Psoas muscle (tissue), 8 donors: ENCODE data around the gene DPF1. TPM values are rescaled to one million over a fixed set of nuclear protein-coding genes. Genes with fewer than 3 reads are reported as not detected.

Experiments
- ATAC-seq, 4 donors: fragments of 200-7000 bp; cut with Tn5 transposase; one replicate each; pipeline ENCODE4 v1.9.1; 2020; ENCODE audit warnings: moderate library complexity in 3 of 4, mild to moderate bottlenecking in 2 of 4
- DNase-seq, 2 donors: peaks; one replicate each; pipeline ENCODE4 v3.0.0-alpha.2; 2020
- H3K27ac ChIP-seq: fragments of 200-600 bp; one replicate; pipeline ENCODE4 v1.8.0; 2022
- H3K27me3 ChIP-seq, 3 donors: fragments of 200-600 bp in 1 of 3; one replicate each; pipeline versions ENCODE4 v1.6.1 to v1.8.0; 2013 to 2022; ENCODE audit warnings: low read length in 2 of 3, mild to moderate bottlenecking in 2 of 3, moderate library complexity in 1 of 3; ENCODE audit not compliant: insufficient read depth in 3 of 3
- H3K36me3 ChIP-seq, 2 donors: fragments of 200-600 bp in 1 of 2; one replicate each; pipeline versions ENCODE4 v1.6.1 to v1.8.0; 2013 to 2022; ENCODE audit warnings: low read depth in 1 of 2, mild to moderate bottlenecking in 1 of 2, moderate library complexity in 1 of 2; ENCODE audit not compliant: insufficient read depth in 1 of 2
- H3K4me1 ChIP-seq: fragments of 200-600 bp; one replicate; pipeline ENCODE4 v1.8.0; 2022
- H3K4me3 ChIP-seq: fragments of 200-600 bp; one replicate; pipeline ENCODE4 v1.8.0; 2022; ENCODE audit warnings: mild to moderate bottlenecking
- H3K9me3 ChIP-seq: fragments of 200-600 bp; one replicate; pipeline ENCODE4 v1.8.0; 2022
- WGBS, 3 donors: extraction: QIAGEN DNeasy Blood & Tissue Kit; methylation state at CpG; one replicate each; pipeline versions ENCODE4 v1.1.6 to v1.1.7; 2013; 5-methylcytosine and 5-hydroxymethylcytosine counted together
- intact Hi-C, 2 donors: fragments of 100-400 bp; cut with DNase I; formaldehyde crosslinking; loops; one replicate each; pipeline versions ENCODE4 v1.11.0 to v1.14.2; 2022
- polyA plus RNA-seq, 3 donors: library from polyadenylated mRNA; stranded (reverse); fragments of 200-250 nt; gene quantifications; one replicate each; pipeline ENCODE4 v1.2.3, GENCODE V29; 2013
- total RNA-seq, 4 donors: library from RNA; stranded (reverse); fragmentation: NEBNext Ultra II Directional in 2 of 4; extraction: Animal tissue kit (Norgen Biotek cat#: 25700) in 2 of 4; gene quantifications; one replicate each; pipeline versions ENCODE4 v1.2.1 to v1.2.4, GENCODE V29; 2021 to 2023
- TF ChIP-seq, protein P1 (sequence below): fragments of 200-600 bp; IDR thresholded peaks from one replicate; pipeline ENCODE4 v1.8.0; 2022; ENCODE audit warnings: antibody characterized with exemption
- donor health status: healthy with polysubstance abuse.
- donor health status: DM: no; HTN: no; CAD: no; lungs with moderate emphysema.
- donor health status: Bipolar disorder and iron deficiency.
- donor health status: healthy.
- donor health status: DM: yes; HTN: yes; CAD: no.
- donor health status: DM: no; HTN: no; CAD: no.
- donor health status: DM: no; HTN: no; CAD: no.
- donor health status: DM: yes; HTN: yes; CAD: no.

Gene DPF1
- total and polyA plus RNA-seq, 7 donors, result 0.07 to 0.17 (median 0.16) TPM; not detected in 4

DNA sequence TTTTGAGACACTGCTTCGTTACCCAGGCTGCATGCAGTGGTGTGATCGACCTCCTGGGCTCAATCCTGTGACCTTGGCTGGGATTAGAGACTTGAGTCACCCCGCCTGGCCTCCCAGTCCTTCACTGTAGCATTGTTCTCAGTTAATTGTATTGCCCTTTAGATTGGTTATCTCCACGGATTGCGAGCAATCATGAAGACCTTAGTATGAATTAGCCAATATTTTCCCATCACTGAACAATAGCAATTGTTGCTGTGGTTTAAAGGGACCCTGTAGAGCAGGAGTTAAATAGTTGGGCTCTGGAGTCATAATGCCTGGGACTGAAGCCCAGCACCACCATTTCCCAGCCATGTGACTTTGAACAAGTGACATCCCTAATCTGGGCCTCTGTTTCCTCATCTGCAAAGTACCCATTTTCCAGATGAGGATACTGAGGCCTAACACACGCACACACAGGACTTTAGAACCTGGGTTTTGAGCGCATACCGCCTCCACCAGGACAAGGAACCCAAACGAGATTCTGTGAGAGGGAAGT lies 23.8 kb upstream of the DPF1 start:
- Histone ChIP-seq H3K27me3 (peaks cover 0 to 12% (median 6%) of the 10 kb centered on the region in 3 donors), H3K36me3 (no peaks in the 10 kb centered on the region), H3K27ac (peak overlapping the region; percentile 9), H3K9me3 (no peaks in the 10 kb centered on the region), H3K4me3 (no peak overlapping the region), H3K4me1 (no peaks in the 10 kb centered on the region)
- TF ChIP-seq, protein P1, sequence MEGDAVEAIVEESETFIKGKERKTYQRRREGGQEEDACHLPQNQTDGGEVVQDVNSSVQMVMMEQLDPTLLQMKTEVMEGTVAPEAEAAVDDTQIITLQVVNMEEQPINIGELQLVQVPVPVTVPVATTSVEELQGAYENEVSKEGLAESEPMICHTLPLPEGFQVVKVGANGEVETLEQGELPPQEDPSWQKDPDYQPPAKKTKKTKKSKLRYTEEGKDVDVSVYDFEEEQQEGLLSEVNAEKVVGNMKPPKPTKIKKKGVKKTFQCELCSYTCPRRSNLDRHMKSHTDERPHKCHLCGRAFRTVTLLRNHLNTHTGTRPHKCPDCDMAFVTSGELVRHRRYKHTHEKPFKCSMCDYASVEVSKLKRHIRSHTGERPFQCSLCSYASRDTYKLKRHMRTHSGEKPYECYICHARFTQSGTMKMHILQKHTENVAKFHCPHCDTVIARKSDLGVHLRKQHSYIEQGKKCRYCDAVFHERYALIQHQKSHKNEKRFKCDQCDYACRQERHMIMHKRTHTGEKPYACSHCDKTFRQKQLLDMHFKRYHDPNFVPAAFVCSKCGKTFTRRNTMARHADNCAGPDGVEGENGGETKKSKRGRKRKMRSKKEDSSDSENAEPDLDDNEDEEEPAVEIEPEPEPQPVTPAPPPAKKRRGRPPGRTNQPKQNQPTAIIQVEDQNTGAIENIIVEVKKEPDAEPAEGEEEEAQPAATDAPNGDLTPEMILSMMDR, result no peak
- ATAC-seq, result no peak
- no peak for DNase-seq
- 72 to 75% (median 74%) methylated on average over 9 of the region's 9 CpGs for WGBS, 3 donors
- intact Hi-C loops, result no loop called here

DNA sequence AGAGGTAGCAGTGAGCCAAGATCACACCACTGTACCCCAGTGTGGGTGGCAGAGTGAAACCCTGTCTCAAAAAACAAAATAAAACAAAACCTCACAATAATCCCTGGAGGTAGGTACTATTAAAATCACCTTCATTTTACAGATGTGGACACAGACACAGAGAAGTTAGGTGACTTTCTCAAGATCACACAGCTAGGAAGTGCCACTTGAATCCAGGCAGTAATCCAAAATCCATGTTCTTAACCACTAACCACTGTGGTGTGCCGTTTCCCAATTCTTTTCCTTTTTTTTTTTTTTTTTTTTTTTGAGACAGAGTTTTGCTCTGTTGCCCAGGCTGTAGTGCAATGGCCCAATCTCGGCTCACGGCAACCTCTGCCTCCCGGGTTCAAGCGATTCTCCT lies 23.1 kb upstream of the DPF1 start:
- ATAC-seq (no peak), DNase-seq (no peak)
- H3K9me3 ChIP-seq, result no peaks in the 10 kb centered on the region
- H3K27ac ChIP-seq, result no peak overlapping the region
- H3K4me1 ChIP-seq, result no peaks in the 10 kb centered on the region
- 70 to 75% (median 75%) methylated on average over 4 to 5 of the region's 5 CpGs for WGBS, 3 donors
- peaks cover 0 to 6% (median 2%) of the 10 kb centered on the region in 3 donors for H3K27me3 ChIP-seq
- TF ChIP-seq, protein P1, result no peak
- intact Hi-C loops, result no loop called here
- H3K4me3 ChIP-seq, result no peak overlapping the region
- no peaks in the 10 kb centered on the region for H3K36me3 ChIP-seq

DNA sequence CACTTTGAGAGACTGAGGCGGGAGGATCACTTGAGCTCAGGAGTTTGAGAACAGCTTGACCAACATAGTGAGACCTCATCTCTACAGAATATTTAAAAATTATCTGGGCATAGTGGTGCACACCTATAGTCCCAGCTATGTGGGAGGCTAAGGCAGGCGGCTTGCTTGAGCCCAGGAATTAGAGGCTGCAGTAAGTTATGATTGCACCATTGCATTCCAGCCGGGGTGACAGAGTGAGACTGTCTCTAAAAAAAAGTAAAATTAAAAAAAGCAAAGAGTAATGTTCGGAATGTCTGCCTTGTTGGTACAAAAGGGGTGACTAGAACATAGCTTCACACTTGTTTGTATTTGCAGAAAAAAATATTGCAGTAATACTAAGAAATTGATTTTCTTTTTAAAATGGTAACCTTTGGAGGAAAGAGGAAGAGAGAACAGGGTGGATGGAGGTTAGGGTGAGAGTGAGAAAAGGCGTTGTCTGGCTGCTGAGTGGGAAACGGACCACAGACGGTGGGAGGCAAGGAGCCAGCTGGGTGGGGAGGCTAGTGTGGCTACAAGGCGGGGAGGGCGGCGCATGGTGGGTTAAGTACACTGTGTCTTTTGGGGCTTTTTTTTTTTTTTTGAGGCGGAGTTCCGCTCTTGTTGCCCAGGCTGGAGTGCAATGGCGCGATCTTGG lies 21.9 kb upstream of the DPF1 start:
- no peak for ATAC-seq
- H3K27ac ChIP-seq, result no peak overlapping the region
- no peak for DNase-seq
- H3K4me1 ChIP-seq, result no peaks in the 10 kb centered on the region
- WGBS, 3 donors, result 31 to 46% (median 34%) methylated on average over 12 to 14 of the region's 14 CpGs
- peaks cover 0 to 5% (median 0%) of the 10 kb centered on the region in 3 donors for H3K27me3 ChIP-seq
- intact Hi-C loops, result no loop called here
- TF ChIP-seq, protein P1, result no peak
- no peak overlapping the region for H3K4me3 ChIP-seq
- no peaks in the 10 kb centered on the region for H3K36me3 ChIP-seq
- no peaks in the 10 kb centered on the region for H3K9me3 ChIP-seq

DNA sequence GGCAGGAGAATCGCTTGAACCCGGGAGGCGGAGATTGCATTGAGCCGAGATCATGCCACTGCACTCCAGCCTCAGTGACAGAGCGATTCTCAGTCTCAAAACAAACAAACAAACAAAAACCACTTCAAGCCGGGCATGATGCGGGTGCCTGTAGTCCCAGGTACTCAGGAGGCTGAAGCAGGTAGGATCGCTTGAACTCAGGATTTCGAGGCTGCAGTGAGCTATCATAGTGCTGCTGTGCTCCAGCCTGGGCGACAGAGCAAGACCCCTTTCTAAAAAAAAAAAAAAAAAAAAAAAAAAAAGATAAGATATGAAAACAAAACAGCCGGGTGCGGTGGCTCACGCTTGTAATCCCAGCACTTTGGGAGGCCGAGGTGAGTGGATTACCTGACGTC lies 19.3 kb upstream of the DPF1 start:
- H3K4me3 ChIP-seq, result peak overlapping the region; percentile 43
- H3K27ac ChIP-seq, result no peak overlapping the region
- no peaks in the 10 kb centered on the region for H3K36me3 ChIP-seq
- no peaks in the 10 kb centered on the region for H3K4me1 ChIP-seq
- ATAC-seq, result no peak
- peaks cover 0 to 12% (median 0%) of the 10 kb centered on the region in 3 donors for H3K27me3 ChIP-seq
- intact Hi-C loops, result loop anchor here (5.0 kb wide), 2 partner anchors 74 to 89 kb away; partner anchors contain the start of genes KCNK6 (in 1 of the 2) and YIF1B (in 1 of the 2)
- H3K9me3 ChIP-seq, result no peaks in the 10 kb centered on the region
- no peak for DNase-seq
- 68 to 81% (median 79%) methylated on average over 15 of the region's 15 CpGs for WGBS, 3 donors
- TF ChIP-seq, protein P1, result no peak
